Ramos (cell line): Measurements from ENCODE around the gene MRPS11.
"Not testable (repeated sequence)": the region's sequence is repeated elsewhere in the genome, so short reads cannot be mapped to it uniquely, and the experiment has no call there.

Experiments
- in situ Hi-C: fragments of 300-500 bp; cut with MboI; formaldehyde crosslinking; loops from one replicate; pipeline ENCODE4 v1.14.3; 2022; ENCODE audit warnings: low sequenced_read_pairs; ENCODE audit not compliant: unreplicated experiment

MRPS11 gene

DNA sequence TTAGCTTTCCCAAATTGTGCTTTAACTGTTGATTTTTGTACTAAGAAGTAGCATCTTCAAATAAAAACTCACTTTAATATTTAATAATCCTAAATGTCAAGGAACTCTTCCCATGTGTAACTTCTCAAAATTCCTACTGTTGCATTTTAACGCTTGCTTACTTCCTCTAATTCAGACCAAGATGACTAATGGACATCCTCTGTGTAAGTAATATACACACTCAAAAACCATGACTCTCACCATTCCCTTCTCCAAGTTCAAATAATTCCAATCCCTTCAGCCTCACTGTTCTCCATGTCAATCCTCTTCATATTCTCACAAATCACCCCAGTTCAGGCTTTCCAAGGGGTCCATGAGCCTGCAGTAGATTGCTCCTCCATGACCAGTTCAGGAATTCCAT is 13.3 kb upstream of the MRPS11 start:
- in situ Hi-C loops, result loop anchor here (10.0 kb wide), 1 partner anchor 119 kb away; no protein-coding TSS in a partner anchor

GRCh38 chr15:88454867-88455810 is 12.4 kb upstream of the MRPS11 start:
- in situ Hi-C loops, result loop anchor here (10.0 kb wide), 1 partner anchor 120 kb away; no protein-coding TSS in a partner anchor

DNA sequence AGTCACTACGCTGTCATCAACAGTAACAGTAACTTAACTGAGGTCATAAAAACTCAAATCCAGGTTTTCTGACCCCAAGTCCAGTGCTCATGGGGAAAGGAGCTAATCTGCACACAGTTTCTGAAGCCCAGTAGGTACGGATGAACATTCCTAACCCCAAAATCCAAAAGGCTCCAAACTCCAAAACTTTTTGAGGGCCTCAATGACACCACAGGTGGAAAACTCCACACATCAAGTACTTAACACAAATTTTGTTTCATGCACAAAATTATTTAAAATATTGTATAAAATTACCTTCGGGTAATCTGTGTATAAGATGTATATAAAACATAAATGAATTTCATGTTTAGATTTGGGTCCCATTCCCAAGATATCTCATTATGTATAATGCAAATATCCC is 10.8 kb upstream of the MRPS11 start:
- in situ Hi-C loops, result loop anchor here (10.0 kb wide), 1 partner anchor 122 kb away; no protein-coding TSS in a partner anchor

- in situ Hi-C loops, result no loop called here
These were observed 3.5 kb upstream of the MRPS11 start for GRCh38 chr15:88463870-88464532.

DNA sequence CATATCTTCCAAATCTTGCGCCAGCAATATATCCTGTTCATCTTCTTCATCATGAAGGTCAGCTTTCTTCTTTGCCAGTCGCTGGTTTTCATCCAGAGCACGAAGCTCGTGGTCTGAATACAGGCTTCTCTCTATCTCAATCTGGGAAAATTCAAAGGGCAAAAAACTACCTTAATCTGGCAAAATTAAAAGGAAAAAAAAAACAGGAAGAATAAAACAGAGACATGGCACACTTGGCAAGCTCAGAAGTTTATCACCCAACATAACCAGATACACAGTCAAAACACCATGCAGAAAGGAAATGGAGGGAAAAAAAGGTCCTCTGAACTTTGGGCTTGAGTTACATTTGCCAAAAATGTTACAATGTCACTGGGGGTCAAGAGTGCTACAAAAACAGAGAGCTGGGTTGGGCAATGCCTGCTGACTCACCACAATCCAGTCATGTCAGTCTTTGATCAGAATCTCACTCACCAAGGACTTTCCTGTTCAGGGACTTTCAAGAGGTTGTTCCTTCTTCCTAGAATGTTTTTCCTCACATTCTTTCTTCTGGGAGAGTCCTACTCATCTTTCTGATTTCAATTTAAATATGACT is 1.8 kb upstream of the MRPS11 start:
- in situ Hi-C loops, result no loop called here

DNA sequence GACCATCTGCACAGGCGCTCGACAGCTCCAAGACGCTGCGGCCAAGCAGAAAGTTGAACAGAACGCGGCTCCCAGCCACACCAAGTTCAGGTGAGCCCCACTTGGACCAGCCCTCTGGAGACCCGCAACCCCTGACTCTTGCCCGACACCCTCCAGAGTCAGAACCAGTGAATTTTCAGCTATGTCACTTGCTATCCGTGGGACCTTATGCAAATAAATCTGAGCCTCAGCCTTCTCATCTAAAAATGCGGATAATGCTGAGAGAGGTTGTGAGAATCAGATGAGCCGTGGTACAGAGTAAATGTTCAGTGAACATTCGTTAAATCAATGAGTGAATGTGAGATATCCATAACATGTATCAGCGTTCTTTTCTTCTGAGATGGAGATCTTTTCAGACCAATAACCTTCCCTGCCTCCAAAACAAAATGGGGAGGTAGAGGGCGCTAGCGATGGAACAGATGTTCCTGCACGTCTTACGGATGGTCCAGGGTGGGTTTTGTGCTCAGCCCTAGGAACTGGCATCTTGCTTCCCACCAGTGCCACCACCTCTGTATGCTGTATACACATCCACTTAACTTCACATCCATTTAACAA is 524 bp downstream of the MRPS11 start:
- in situ Hi-C loops, result no loop called here

GRCh38 chr15:88468721-88469120 is 1.2 kb downstream of the MRPS11 start:
- in situ Hi-C loops, result not testable (repeated sequence)

DNA sequence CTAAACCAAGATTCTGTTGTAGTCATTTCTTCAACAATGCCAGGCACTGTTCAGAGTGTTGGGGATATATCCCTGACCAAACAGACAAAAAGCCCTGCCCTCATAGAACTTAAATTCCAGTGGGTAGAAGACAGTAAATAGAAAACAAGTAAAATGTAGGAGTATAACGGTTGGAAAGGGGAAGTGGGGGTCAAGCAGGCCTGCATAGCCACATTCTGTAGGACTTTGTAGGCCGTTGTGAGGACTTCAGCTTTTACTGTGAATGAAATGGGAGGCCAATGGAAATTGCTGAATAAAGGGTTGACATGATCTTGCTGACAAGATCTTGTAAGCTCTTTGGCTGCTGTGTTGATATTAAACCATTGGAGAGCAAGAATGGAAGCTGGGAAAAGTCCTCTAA is 1.8 kb downstream of the MRPS11 start:
- in situ Hi-C loops, result no loop called here

DNA sequence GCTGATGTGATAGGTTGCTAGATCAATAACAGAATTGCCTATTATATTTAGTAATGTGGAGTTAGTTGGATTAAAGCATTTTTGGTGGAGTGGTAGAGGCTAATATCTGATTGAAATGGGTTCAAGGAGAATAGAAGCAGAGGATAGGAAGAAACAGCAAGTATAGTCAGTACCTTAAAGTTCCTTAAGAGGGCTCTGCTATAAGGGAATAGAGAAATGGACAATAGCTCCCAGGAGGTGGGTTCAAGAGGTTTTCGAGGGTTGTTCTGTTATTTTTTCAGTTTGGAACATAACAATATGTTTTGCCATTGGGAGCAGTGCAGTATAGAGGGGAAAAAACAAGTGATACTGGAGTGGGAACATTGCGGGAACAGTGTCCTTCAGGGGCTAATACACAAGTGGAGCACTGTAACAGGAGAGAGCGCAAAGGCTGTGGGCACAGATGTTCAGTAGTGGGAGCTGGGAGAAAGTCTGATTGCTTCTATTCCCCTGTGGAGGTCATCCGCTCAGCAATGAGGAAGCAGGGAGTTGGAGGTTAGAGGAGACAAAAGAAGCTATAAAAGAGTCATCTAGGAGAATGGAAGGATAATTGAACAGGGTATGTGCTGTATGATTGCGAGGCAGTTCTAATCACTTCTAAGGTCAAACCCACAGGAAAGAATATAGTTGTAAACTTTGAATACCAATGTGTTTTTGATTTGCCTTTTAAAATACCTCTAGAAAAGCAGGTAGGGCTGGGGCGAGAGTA is 3.3 kb downstream of the MRPS11 start:
- in situ Hi-C loops, result no loop called here

GRCh38 chr15:88472225-88472624 is 4.7 kb downstream of the MRPS11 start:
- in situ Hi-C loops, result no loop called here

DNA sequence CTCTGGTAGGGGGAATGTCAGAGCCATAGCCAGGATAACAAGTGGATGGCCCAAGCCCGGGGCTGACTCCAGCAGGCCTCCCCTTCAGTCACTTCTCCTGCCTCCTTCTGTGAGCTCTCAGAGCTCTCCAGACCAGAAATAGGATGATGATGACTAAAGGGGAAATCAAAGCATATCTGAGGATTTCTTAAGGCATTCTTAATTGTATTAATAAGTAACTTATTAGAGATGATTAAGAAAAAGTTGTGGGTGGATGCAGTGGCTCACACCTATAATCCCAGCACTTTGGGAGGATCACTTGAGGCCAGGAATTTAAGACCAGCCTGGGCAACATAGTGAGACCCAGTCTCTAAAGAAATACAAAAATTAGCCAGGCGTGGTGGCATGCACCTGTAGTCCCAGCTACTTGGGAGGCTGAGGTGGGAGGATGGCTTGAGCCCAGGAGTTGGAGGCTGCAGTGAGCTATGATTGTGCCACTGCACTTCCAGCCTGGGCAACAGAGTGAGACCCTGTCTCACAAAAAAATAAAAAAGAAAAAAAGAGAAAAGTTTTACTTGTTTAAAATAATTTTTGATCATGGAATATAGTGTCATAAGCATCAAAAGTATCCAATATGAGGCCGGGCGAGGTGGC is 6.3 kb downstream of the MRPS11 start:
- in situ Hi-C loops, result not testable (repeated sequence)

DNA sequence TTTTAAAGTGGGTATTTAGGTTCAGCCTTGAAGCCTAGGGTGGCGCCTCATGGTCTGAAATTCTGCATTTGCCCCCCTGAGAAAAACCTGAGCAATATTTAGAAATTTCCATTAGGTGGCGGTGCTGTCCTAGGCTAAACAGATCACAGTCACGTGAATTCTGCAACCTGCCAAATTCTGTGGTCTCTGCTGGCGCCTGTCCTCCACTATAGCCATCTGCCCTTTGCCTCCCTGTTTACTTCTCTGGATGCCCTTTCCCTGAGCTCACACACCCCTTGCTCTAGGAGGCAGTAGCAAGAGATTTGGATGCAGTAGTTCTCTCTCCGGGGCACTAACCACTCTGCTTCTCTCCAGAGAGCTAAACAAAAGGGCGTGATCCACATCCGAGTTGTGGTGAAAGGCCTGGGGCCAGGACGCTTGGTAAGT is 9.1 kb downstream of the MRPS11 start:
- in situ Hi-C loops, result loop anchor here (5.0 kb wide), 1 partner anchor 186 kb away; no protein-coding TSS in a partner anchor

DNA sequence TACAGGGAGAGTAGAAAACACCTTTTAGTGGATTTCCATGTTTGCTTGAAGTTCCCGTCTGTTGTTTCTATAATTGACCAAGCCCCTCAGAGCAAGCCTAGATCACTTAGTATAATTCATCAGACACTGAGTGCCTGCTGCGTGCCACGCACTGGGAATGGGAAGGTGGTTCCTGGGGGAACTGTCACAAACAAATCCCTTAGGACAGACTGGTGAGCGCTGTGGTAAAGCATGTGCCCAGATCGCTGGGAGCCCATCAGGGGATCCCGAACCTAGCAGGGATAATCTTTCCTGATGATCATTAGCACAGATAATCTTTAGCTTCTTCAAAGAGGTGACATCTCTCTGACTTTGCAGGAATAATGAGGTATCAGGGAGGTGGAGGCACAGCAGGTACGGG is 9.6 kb downstream of the MRPS11 start:
- in situ Hi-C loops, result loop anchor here (5.0 kb wide), 1 partner anchor 185 kb away; no protein-coding TSS in a partner anchor

- in situ Hi-C loops, result loop anchor here (5.0 kb wide), 1 partner anchor 184 kb away; no protein-coding TSS in a partner anchor
These were observed 10.4 kb downstream of the MRPS11 start for GRCh38 chr15:88477904-88478303.

GRCh38 chr15:88479169-88479568 is 11.7 kb downstream of the MRPS11 start:
- in situ Hi-C loops, result loop anchor here (5.0 kb wide), 1 partner anchor 183 kb away; no protein-coding TSS in a partner anchor

DNA sequence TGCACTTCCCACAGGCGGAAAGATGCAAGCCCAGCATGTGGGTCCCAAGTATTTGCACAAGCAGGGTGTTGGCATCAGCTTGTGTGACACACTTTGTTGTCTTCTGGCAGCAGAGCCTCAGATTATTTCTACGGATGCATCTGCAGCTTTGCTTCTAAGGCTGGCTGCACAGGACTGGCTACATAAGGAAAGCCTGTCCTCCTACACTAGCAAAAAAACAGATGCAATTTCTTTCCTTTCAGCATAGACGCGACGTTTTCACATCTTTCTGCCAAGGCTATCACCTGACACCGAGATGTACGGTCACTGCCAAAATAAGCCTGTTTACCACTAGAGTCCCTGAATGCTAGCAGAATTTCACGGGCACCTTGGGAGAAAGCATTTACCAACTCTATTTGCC is 13.5 kb downstream of the MRPS11 start:
- in situ Hi-C loops, result no loop called here

GRCh38 chr15:88482263-88482662 is 14.8 kb downstream of the MRPS11 start:
- in situ Hi-C loops, result no loop called here

- in situ Hi-C loops, result no loop called here
These were observed 17.3 kb downstream of the MRPS11 start for GRCh38 chr15:88484682-88485331.
